Common myeloid progenitor, CD34-positive (primary cell): ENCODE measurements around the gene NUDT6.
"Not testable (repeated sequence)": the region's sequence is repeated elsewhere in the genome, so short reads cannot be mapped to it uniquely, and the experiment has no call there.

Experiments used
- CTCF ChIA-PET: fragments of 350-600 bp; sonication (Branson Sonifier 250); formaldehyde crosslinking; loops from one replicate; lab custom pipeline; 2021; ENCODE audit warnings: antibody characterized with exemption; lab: Charles Lee
- POLR2A ChIA-PET: fragments of 350-600 bp; sonication (Branson Sonifier 250); formaldehyde crosslinking; loops from one replicate; lab custom pipeline; 2021; ENCODE audit warnings: antibody characterized with exemption; lab: Charles Lee
- DNase-seq, 3 donors: peaks; one replicate each; pipeline versions ENCODE4 v3.0.0 to v3.0.0-alpha.2; 2013
- H3K27ac ChIP-seq, 2 experiments: 1 replicate in 1 of 2; 2 replicates in 1 of 2; pipeline ENCODE4 v1.7.0; 2013; ENCODE audit warnings: inconsistent platforms in 2 of 2, low read length in 2 of 2, mild to moderate bottlenecking in 2 of 2, low read depth in 1 of 2, moderate library complexity in 1 of 2; ENCODE audit not compliant: severe bottlenecking in 2 of 2, insufficient read depth in 1 of 2, poor library complexity in 1 of 2
- H3K27me3 ChIP-seq, 5 experiments: replicated peaks in 2 of 5; 1 replicate in 3 of 5; 2 replicates in 2 of 5; pipeline versions ENCODE4 v1.6.1 to v1.7.0; 2013; ENCODE audit warnings: low read length in 4 of 5, mild to moderate bottlenecking in 2 of 5, moderate library complexity in 2 of 5, inconsistent platforms in 1 of 5; ENCODE audit not compliant: insufficient read depth in 5 of 5, control insufficient read depth in 4 of 5
- H3K36me3 ChIP-seq, 4 experiments: 1 replicate in 2 of 4; 2 replicates in 2 of 4; pipeline versions ENCODE4 v1.6.1 to v1.7.0; 2013; ENCODE audit warnings: low read length in 3 of 4, control low read depth in 1 of 4, mild to moderate bottlenecking in 1 of 4; ENCODE audit not compliant: control insufficient read depth in 4 of 4, insufficient read depth in 4 of 4
- H3K4me1 ChIP-seq, 4 experiments: 1 replicate in 3 of 4; 2 replicates in 1 of 4; pipeline versions ENCODE4 v1.6.1 to v1.7.1; 2013; ENCODE audit warnings: low read length in 3 of 4, mild to moderate bottlenecking in 3 of 4, control low read depth in 1 of 4, inconsistent platforms in 1 of 4, moderate library complexity in 1 of 4; ENCODE audit not compliant: control insufficient read depth in 4 of 4, insufficient read depth in 4 of 4; ENCODE audit errors: control extremely low read depth in 1 of 4
- H3K4me3 ChIP-seq, 7 experiments: 1 replicate in 4 of 7; 2 replicates in 3 of 7; pipeline versions ENCODE4 v1.5.1 to v1.7.0; 2013; ENCODE audit warnings: mild to moderate bottlenecking in 7 of 7, low read length in 6 of 7, moderate library complexity in 6 of 7, inconsistent platforms in 2 of 7, low read depth in 2 of 7, control low read depth in 1 of 7; ENCODE audit not compliant: insufficient read depth in 4 of 7, control insufficient read depth in 1 of 7; ENCODE audit errors: extremely low read depth in 1 of 7
- H3K9me3 ChIP-seq, 5 experiments: 1 replicate in 4 of 5; 2 replicates in 1 of 5; pipeline versions ENCODE4 v1.6.1 to v1.7.1; 2013; ENCODE audit warnings: low read length in 4 of 5, mild to moderate bottlenecking in 2 of 5, inconsistent platforms in 1 of 5, low read depth in 1 of 5, moderate library complexity in 1 of 5; ENCODE audit not compliant: control insufficient read depth in 4 of 5, insufficient read depth in 2 of 5; ENCODE audit errors: control extremely low read depth in 1 of 5
- WGBS: methylation state at CpG from one replicate; pipeline ENCODE4 v1.1.5; 2013; ENCODE audit not compliant: insufficient coverage; 5-methylcytosine and 5-hydroxymethylcytosine counted together

The NUDT6 gene

GRCh38 chr4:122868235-122868634, 54.2 kb downstream of the NUDT6 start:
- POLR2A ChIA-PET, DNase-seq, H3K4me1 ChIP-seq, H3K27ac ChIP-seq, CTCF ChIA-PET, H3K4me3 ChIP-seq, H3K9me3 ChIP-seq, H3K36me3 ChIP-seq, H3K27me3 ChIP-seq: not testable (repeated sequence)
- WGBS = 100% methylated on average over 3 of the region's 3 CpGs

GRCh38 chr4:122865425-122865824, 57.0 kb downstream of the NUDT6 start:
- Histone ChIP-seq H3K4me3 (no peak overlapping the region), H3K27me3 (no peaks in the 10 kb centered on the region), H3K9me3 (peaks cover 0 to 2% (median 0%) of the 10 kb centered on the region in 5 experiments), H3K4me1 (no peaks in the 10 kb centered on the region), H3K27ac (no peak overlapping the region), H3K36me3 (no peaks in the 10 kb centered on the region)
- ChIA-PET CTCF (no interaction called here), POLR2A (no interaction called here)
- WGBS = no CpG with 5 or more reads among the region's 4 CpGs
- no peak for DNase-seq

GRCh38 chr4:122863639-122864038, 58.8 kb downstream of the NUDT6 start:
- Histone ChIP-seq H3K4me3 (no peak overlapping the region), H3K36me3 (no peaks in the 10 kb centered on the region), H3K4me1 (no peaks in the 10 kb centered on the region), H3K27me3 (no peaks in the 10 kb centered on the region), H3K9me3 (peaks cover 0 to 2% (median 0%) of the 10 kb centered on the region in 5 experiments), H3K27ac (no peak overlapping the region)
- DNase-seq = no peak
- ChIA-PET CTCF (no interaction called here), POLR2A (no interaction called here)
- 100% methylated on average over 1 of the region's 1 CpG for WGBS

- no peak overlapping the region for H3K27ac ChIP-seq
- CTCF ChIA-PET = no interaction called here
- H3K9me3 ChIP-seq = no peaks in the 10 kb centered on the region
- WGBS = 92% methylated on average over 1 of the region's 2 CpGs
- POLR2A ChIA-PET = no interaction called here
- no peak overlapping the region for H3K4me3 ChIP-seq
- no peak for DNase-seq
- no peaks in the 10 kb centered on the region for H3K4me1 ChIP-seq
- no peaks in the 10 kb centered on the region for H3K27me3 ChIP-seq
- no peaks in the 10 kb centered on the region for H3K36me3 ChIP-seq
Measured at GRCh38 chr4:122861172-122861943, 61.0 kb downstream of the NUDT6 start.

- H3K27ac ChIP-seq = no peak overlapping the region
- POLR2A ChIA-PET = no interaction called here
Measured at GRCh38 chr4:122858705-122859104, 63.7 kb downstream of the NUDT6 start.

GRCh38 chr4:122857160-122857559, 65.2 kb downstream of the NUDT6 start:
- no peak for DNase-seq
- 88% methylated on average over 1 of the region's 2 CpGs for WGBS
- Histone ChIP-seq H3K27ac (no peak overlapping the region), H3K4me3 (no peak overlapping the region), H3K36me3 (no peaks in the 10 kb centered on the region), H3K4me1 (no peaks in the 10 kb centered on the region), H3K27me3 (no peaks in the 10 kb centered on the region), H3K9me3 (no peaks in the 10 kb centered on the region)
- CTCF ChIA-PET = no interaction called here
- POLR2A ChIA-PET = no interaction called here

More at GRCh38 chr4:122858705-122859104, 63.7 kb downstream of the NUDT6 start:
- Histone ChIP-seq H3K4me3 (no peak overlapping the region), H3K27me3 (no peaks in the 10 kb centered on the region), H3K9me3 (no peaks in the 10 kb centered on the region), H3K4me1 (no peaks in the 10 kb centered on the region), H3K36me3 (no peaks in the 10 kb centered on the region)
- CTCF ChIA-PET = no interaction called here
- DNase-seq = no peak
- 83% methylated on average over 1 of the region's 2 CpGs for WGBS

GRCh38 chr4:122855353-122855890, 67.0 kb downstream of the NUDT6 start:
- no peaks in the 10 kb centered on the region for H3K36me3 ChIP-seq
- H3K4me1 ChIP-seq = no peaks in the 10 kb centered on the region
- CTCF ChIA-PET = interaction anchor here (0.6 to 1.7 kb wide), 3 partner anchors 17 to 110 kb away, joined by 3 read pairs; no protein-coding TSS in a partner anchor
- no peak for DNase-seq
- H3K27ac ChIP-seq = no peak overlapping the region
- POLR2A ChIA-PET = no interaction called here
- no peak overlapping the region for H3K4me3 ChIP-seq
- no peaks in the 10 kb centered on the region for H3K27me3 ChIP-seq
- WGBS = no CpG with 5 or more reads among the region's 2 CpGs
- H3K9me3 ChIP-seq = no peaks in the 10 kb centered on the region
